Skin epidermis (tissue), 12 donors: ENCODE measurements around the gene HMCES.
"Not testable (repeated sequence)": the region's sequence is repeated elsewhere in the genome, so short reads cannot be mapped to it uniquely, and the experiment has no call there.

ENCODE experiments used
- H3K27ac ChIP-seq, 21 experiments: fragments of 200-600 bp; sonication (generic) in 11 of 21; one replicate each; pipeline ENCODE4 v1.5.0; 2020; ENCODE audit warnings: mild to moderate bottlenecking in 3 of 21, inconsistent platforms in 2 of 21, moderate library complexity in 2 of 21
- H3K4me3 ChIP-seq, 7 experiments: fragments of 200-600 bp; sonication (generic) in 2 of 7; one replicate each; pipeline ENCODE4 v1.5.0; 2020; ENCODE audit warnings: inconsistent platforms in 2 of 7, mild to moderate bottlenecking in 2 of 7, moderate library complexity in 1 of 7

The HMCES gene

GRCh38 chr3:129339833-129340232, 61.2 kb downstream of the HMCES start:
- not testable (repeated sequence) for H3K27ac ChIP-seq, H3K4me3 ChIP-seq

GRCh38 chr3:129341331-129342141, 62.9 kb downstream of the HMCES start:
- no peak overlapping the region for H3K27ac ChIP-seq
- H3K4me3 ChIP-seq: no peak overlapping the region

GRCh38 chr3:129343643-129344360, 65.1 kb downstream of the HMCES start:
- peak overlapping the region in 3 of 7 experiments; percentile 4 to 27 (median 16) for H3K4me3 ChIP-seq
- peak overlapping the region in 1 of 21 experiments; percentile 35 for H3K27ac ChIP-seq

GRCh38 chr3:129344540-129345220, 66.0 kb downstream of the HMCES start:
- H3K27ac ChIP-seq: no peak overlapping the region
- peak overlapping the region in 1 of 7 experiments; percentile 27 for H3K4me3 ChIP-seq

- Histone ChIP-seq H3K27ac (no peak overlapping the region), H3K4me3 (no peak overlapping the region)
Measured at GRCh38 chr3:129345281-129345680, 66.6 kb downstream of the HMCES start.

GRCh38 chr3:129345971-129346370, 67.3 kb downstream of the HMCES start:
- Histone ChIP-seq H3K4me3 (no peak overlapping the region), H3K27ac (no peak overlapping the region)

GRCh38 chr3:129346695-129347457, 68.2 kb downstream of the HMCES start:
- no peak overlapping the region for H3K4me3 ChIP-seq
- no peak overlapping the region for H3K27ac ChIP-seq

- H3K4me3 ChIP-seq: no peak overlapping the region
Measured at GRCh38 chr3:129347458-129347845, 68.8 kb downstream of the HMCES start.

GRCh38 chr3:129348734-129349133, 70.1 kb downstream of the HMCES start:
- H3K27ac ChIP-seq: no peak overlapping the region
- no peak overlapping the region for H3K4me3 ChIP-seq

More at GRCh38 chr3:129347458-129347845, 68.8 kb downstream of the HMCES start:
- no peak overlapping the region for H3K27ac ChIP-seq

GRCh38 chr3:129349169-129349568, 70.5 kb downstream of the HMCES start:
- H3K4me3 ChIP-seq: not testable (repeated sequence)
- H3K27ac ChIP-seq: peak overlapping the region in 1 of 21 experiments; percentile 34

- Histone ChIP-seq H3K27ac (peak overlapping the region in 1 of 21 experiments; percentile 34), H3K4me3 (no peak overlapping the region)
Measured at GRCh38 chr3:129349791-129350190, 71.1 kb downstream of the HMCES start.

- no peak overlapping the region for H3K27ac ChIP-seq
Measured at GRCh38 chr3:129352045-129352444, 73.4 kb downstream of the HMCES start.

GRCh38 chr3:129352650-129353588, 74.2 kb downstream of the HMCES start:
- Histone ChIP-seq H3K4me3 (no peak overlapping the region), H3K27ac (peak overlapping the region in 1 of 21 experiments; percentile 15)

More at GRCh38 chr3:129352045-129352444, 73.4 kb downstream of the HMCES start:
- H3K4me3 ChIP-seq: no peak overlapping the region

GRCh38 chr3:129353589-129353941, 74.9 kb downstream of the HMCES start:
- peak overlapping the region in 1 of 21 experiments; percentile 15 for H3K27ac ChIP-seq
- H3K4me3 ChIP-seq: no peak overlapping the region
